SKM-1 (cell line): ENCODE results near the gene PLEKHM1.
"Not testable (repeated sequence)": the region's sequence is repeated elsewhere in the genome, so short reads cannot be mapped to it uniquely, and the experiment has no call there.

Source experiments
- DNase-seq: peaks from one replicate; lab custom pipeline; 2025; ENCODE audit not compliant: unreplicated experiment; lab: John Stamatoyannopoulos, UW

The PLEKHM1 gene

DNA sequence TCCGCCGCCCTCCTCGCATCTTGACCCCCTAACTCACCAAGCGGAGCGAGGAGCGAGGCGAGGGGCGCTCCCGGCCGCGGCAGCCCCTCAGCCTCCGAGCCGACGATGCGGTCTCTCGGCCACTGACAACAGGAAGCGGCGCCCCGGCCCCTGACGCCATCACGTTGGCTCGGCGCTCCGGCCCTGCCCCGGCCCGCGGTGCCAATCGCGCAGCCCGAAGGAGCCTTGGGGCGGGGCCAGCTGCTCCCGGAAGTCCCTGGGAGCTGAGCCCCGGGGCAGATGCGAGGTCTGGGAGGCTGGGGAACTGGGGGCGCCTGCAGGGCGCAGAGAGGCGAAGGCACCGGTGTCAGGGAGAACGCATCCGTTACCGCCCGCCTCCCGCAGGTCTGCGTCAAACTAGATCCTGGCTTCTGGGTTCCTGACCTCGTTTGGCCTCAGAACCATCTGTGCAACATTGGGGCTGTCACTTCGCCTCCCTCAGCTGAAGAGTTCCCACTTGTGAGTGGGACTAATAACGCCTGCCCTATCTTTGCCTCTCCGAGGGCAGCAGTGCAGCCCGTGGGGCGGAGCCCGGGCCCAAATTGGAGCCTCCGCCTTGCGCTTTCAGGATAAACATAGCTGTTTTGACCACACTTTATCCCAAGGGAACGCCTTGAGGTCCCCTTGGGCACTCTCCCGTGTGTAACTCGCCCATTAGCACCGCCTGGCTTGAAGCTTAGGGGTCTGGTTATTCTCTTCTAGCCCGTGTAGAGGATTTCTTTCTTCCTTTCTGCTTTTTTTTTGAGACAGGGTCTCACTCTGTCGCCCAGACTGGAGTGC lies at the start of gene PLEKHM1:
Gene PLEKHM1, minus strand, starts transcription at position 107 of the 819 bp plus-strand sequence. CDS start 8,237 bp downstream, outside the sequence.
- DNase-seq = peak; percentile 41

DNA sequence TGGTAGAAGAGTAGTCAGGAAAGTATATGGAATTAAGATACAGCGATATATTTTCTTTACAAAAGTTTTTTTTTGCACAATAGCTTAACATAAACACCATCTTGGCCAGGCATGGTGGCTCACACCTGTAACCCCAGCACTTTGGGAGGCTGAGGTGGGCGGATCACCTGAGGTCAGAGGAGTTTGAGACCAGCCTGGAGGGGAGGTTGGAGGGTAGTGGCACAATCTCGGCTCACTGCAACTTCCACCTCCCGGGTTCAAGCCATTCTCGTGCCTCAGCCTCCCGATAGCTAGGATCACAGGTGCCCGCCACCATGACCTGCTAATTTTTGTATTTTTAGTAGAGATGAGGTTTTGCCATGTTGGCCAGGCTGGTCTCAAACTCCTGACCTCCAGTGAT lies 47.6 kb upstream of the PLEKHM1 start:
- not testable (repeated sequence) for DNase-seq

- DNase-seq = not testable (repeated sequence)
Measured at GRCh38 chr17:45506072-45506471, 15.6 kb upstream of the PLEKHM1 start.

GRCh38 chr17:45505183-45505582 lies 14.7 kb upstream of the PLEKHM1 start:
- not testable (repeated sequence) for DNase-seq

GRCh38 chr17:45501092-45501707 lies 10.7 kb upstream of the PLEKHM1 start:
- DNase-seq = not testable (repeated sequence)

- not testable (repeated sequence) for DNase-seq
Measured at GRCh38 chr17:45500478-45500877, 10.0 kb upstream of the PLEKHM1 start.

DNA sequence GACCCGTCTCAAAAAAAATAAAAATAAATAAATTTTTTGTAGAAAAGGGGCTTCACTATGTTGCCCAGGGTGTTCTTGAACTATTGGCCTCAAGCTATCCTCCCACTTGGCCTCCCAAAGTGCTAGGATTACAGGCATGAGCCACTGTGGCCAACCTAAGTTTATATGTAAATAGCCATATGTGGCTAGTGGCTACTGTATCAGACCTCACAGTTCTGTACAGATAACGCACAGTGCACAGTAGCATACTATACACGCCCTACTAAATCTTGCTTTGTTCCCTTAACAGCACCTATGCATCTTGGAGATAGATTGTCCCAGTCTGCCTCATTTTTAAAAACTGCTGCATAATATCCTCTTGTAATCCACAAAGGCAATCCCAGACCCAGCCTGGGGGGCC lies 8.7 kb upstream of the PLEKHM1 start:
- DNase-seq = not testable (repeated sequence)

GRCh38 chr17:45498377-45498776 lies 7.9 kb upstream of the PLEKHM1 start:
- DNase-seq = not testable (repeated sequence)

GRCh38 chr17:45497449-45497848 lies 6.9 kb upstream of the PLEKHM1 start:
- DNase-seq = not testable (repeated sequence)

DNA sequence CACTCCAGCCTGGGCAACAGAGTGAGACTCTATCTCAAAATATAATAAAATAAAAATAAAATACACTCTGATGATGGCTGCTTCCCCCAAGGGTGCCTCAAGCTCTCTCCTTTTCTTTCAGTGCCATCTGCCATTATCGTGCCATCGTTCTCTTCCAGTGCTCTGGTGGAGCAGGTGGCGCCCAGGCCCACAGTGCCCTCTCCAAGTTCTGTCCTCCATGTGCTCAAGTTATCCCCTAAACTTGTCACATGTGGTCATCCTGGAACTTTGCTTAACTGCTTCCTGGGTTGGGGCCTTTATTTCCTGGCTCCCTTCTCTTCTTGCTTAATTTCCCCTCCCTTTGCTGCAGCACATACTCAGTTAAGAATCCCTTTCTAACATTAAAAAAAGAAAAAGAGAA lies 6.0 kb upstream of the PLEKHM1 start:
- not testable (repeated sequence) for DNase-seq

GRCh38 chr17:45494556-45494955 lies 4.0 kb upstream of the PLEKHM1 start:
- DNase-seq = not testable (repeated sequence)

DNA sequence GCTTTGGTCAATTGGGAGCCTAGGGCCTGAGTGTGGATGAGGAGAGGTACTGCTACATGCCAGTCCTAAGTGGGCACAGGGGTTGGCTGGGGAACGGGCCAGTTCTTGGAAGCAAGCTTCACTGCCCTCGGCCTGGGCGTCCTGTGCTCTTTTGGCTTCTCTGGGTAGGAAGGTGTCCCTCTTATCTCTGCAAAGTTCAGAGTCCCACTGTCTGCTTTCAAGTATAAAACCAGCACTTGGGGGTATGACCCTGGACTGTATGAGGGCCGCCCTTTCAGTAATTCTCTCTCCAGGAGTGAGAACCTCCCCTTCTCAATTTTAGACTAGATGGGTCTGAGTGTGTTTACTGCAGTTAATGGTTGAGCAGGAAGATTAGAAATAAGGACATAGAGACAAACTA lies 1.6 kb upstream of the PLEKHM1 start:
- DNase-seq = not testable (repeated sequence)

- DNase-seq = not testable (repeated sequence)
Measured at GRCh38 chr17:45490198-45490597, 323 bp downstream of the PLEKHM1 start.

DNA sequence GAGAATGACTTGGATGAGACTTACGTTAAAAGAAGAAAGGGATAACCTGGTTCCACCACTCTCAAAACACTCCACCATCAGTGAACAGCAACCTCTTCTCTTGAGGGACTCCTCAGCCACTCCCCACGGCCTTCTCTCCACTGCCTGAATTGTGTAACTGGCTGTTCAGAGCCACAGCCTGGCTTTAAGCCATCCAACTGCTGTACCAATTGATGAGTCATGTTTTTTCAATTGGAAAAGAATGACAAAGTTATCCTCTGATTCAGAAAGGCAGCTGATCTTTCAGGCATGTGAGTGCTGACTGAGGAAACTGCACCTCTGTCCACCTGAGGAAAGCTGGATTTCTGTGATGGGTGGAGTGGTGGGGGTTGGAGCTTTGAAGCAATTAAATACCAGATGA lies 2.8 kb downstream of the PLEKHM1 start:
- DNase-seq = peak; percentile 25

DNA sequence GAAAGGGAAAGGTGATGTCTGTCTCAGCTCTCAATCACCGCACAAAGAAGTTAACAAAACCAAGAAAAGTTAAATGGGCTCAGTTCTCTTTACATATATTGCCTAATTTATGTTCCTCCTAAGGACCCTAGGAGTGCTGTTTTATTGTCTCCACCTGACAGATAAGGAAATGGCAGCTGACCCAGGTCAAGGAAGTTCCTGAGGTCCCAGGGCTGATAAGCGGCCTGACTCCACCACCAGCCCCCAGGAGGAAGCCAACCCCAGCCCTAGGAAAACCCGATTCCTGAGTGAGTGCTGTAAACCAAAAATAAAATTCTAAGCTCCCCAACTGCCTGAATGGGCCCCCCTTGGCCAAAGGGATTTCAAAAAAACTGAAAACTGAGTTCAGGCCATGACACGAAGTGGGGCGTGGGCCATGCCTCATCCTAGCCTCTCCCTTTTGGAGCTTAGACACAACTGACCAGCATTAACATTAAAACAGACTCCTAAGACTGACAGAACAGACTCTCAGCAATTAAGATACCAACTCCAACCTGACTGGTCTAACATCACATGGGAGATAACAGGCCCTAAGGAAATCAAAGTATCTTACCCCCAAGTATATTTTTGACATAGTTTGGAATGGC lies 6.8 kb downstream of the PLEKHM1 start:
- DNase-seq = not testable (repeated sequence)

- DNase-seq = not testable (repeated sequence)
Measured at GRCh38 chr17:45483177-45483576, 7.3 kb downstream of the PLEKHM1 start.

GRCh38 chr17:45482317-45482716 lies 8.2 kb downstream of the PLEKHM1 start:
- DNase-seq = not testable (repeated sequence)

DNA sequence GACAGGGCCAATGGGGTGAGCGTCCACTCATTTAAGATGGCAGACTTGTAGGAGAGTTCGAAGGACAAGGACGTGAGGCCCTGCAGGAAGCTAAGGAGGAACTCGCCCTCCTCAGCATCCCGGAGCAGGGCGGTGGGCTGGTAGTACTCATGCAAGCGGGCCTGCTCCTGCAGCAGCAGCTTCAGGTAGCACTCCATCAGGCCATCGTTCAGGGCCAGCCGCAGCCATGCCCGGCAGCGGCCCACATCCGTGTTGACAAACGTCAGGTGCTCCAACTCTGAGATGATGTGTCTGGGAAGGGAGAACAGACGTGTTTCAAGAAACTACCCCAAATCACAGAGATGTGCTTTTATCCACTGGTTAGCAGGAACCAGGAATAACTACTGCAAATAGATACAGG lies 15.1 kb downstream of the PLEKHM1 start:
- not testable (repeated sequence) for DNase-seq

DNA sequence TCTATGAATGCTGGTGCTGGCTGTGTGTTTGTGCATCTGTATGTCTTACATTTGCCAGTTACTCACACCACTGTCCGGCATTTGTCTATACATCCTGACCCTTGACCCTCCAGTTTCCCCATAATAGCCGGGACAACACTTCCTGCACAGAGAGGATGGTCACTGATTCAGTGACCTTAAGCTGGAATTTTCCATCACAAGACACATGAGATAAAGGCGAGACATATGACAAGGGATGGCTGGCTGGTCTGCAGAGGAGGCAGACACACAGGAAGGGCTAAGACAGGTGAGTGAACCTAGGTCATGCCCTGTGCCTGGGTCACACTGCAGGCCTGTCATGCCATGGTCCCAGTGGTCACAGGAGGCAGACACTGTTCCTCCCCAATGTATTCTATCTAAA lies 18.3 kb downstream of the PLEKHM1 start:
- DNase-seq = not testable (repeated sequence)

DNA sequence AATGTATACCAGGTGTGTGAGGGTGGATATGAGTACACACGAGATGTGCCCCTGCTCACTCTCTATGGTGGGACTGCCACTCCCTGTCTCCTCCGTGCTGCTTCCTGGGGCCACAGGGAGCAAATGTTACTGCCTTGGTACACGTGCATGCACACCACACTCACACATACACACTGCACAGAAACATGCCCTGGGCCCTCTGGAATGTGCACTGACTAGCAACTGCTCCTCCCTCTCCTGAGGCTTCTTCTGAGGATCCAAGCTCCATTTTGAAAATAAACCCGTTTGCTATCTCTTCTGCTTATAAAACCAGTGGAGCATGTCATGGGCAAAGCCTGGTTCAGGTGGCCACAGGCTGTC lies 21.3 kb downstream of the PLEKHM1 start:
- DNase-seq = not testable (repeated sequence)

DNA sequence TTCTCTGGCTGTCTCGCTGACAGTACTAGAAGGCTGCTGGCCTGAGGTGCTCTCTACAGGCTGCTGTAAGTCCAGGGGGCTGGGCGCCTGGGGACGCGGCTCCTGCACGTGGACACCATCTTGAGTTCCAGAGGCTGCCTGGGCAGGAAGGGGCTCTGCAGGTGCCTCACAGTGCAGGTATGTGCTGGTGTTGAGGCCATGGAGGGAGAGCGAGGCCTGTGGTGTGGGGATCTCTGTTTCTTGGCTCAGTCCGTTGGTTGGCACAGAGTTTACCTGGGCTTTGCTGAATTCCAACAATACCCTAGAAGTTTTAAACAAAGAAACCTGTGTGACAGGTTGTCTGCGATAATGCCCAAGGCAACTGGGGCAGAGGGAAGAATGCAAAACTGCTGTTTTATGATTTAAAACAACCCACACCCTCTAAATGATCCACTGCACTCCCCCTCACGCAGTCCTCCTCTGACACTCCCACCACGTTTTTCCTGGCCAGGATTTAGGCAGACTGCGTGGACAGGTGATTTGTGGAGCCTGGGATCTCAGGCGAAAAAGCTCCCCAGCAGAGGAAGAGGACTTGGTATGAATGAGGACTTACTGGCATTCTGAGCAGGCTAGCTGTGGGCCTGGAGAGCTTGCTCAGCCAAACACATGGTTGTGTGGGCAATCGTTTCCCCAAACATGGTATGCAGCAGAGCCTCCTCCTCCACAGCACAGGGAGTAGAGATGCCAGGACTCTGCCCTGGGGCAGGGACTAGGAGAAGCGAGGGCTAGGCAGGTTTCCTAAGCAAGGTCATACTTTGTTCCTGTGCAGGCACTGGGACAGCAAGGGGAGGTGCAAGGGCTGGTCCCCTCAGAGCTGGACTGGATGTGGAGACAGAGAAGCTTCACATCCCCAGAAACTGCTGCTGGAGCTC lies 22.0 kb downstream of the PLEKHM1 start:
- DNase-seq = not testable (repeated sequence)
